Type B pancreatic cell (in vitro differentiated cells): ENCODE results near the gene TCF4. TPM values are rescaled to one million over a fixed set of nuclear protein-coding genes. Genes with fewer than 3 reads are reported as not detected.

Source experiments
- DNase-seq: peaks from one replicate; pipeline ENCODE4 v3.0.0; 2021; ENCODE audit warnings: mixed read lengths; ENCODE audit not compliant: unreplicated experiment; ENCODE audit errors: extremely low spot score
- H3K27ac Mint-ChIP-seq: 2 replicates; pipeline ENCODE4 v1.8.0; 2021; ENCODE audit warnings: mild to moderate bottlenecking, mixed read lengths
- H3K27me3 Mint-ChIP-seq: 2 replicates; pipeline ENCODE4 v1.8.0; 2021; ENCODE audit warnings: mixed read lengths
- H3K36me3 Mint-ChIP-seq: 2 replicates; pipeline ENCODE4 v1.8.0; 2021; ENCODE audit warnings: mixed read lengths
- H3K4me1 Mint-ChIP-seq: one replicate; pipeline ENCODE4 v1.8.0; 2021; ENCODE audit warnings: mixed read lengths; ENCODE audit not compliant: unreplicated experiment
- H3K4me3 Mint-ChIP-seq: 2 replicates; pipeline ENCODE4 v1.8.0; 2021; ENCODE audit warnings: mild to moderate bottlenecking, mixed read lengths
- H3K9me3 Mint-ChIP-seq: 2 replicates; pipeline ENCODE4 v1.8.0; 2021; ENCODE audit warnings: mixed read lengths
- total RNA-seq: library from RNA; stranded (reverse); gene quantifications from 2 replicates; pipeline ENCODE4 v1.2.1, GENCODE V29; 2021; ENCODE audit warnings: low replicate concordance
- TF ChIP-seq, protein P1 (sequence below): fragments of 200-600 bp; sonication (generic); conservative IDR thresholded peaks from 2 replicates; pipeline ENCODE4 v1.5.0; 2021; ENCODE audit warnings: antibody characterized with exemption, mild to moderate bottlenecking

The TCF4 gene
- total RNA-seq, 1 donor from 2014 or later = 189 TPM

GRCh38 chr18:55396979-55397378 lies 191.0 kb downstream of the TCF4 start:
- no peak overlapping the region for H3K27ac Mint-ChIP-seq
- peaks cover 3% of the 10 kb centered on the region for H3K9me3 Mint-ChIP-seq
- no peak overlapping the region for H3K4me3 Mint-ChIP-seq
- no peaks in the 10 kb centered on the region for H3K27me3 Mint-ChIP-seq
- H3K4me1 Mint-ChIP-seq = peaks cover 19% of the 10 kb centered on the region
- DNase-seq = no peak
- TF ChIP-seq, protein P1, sequence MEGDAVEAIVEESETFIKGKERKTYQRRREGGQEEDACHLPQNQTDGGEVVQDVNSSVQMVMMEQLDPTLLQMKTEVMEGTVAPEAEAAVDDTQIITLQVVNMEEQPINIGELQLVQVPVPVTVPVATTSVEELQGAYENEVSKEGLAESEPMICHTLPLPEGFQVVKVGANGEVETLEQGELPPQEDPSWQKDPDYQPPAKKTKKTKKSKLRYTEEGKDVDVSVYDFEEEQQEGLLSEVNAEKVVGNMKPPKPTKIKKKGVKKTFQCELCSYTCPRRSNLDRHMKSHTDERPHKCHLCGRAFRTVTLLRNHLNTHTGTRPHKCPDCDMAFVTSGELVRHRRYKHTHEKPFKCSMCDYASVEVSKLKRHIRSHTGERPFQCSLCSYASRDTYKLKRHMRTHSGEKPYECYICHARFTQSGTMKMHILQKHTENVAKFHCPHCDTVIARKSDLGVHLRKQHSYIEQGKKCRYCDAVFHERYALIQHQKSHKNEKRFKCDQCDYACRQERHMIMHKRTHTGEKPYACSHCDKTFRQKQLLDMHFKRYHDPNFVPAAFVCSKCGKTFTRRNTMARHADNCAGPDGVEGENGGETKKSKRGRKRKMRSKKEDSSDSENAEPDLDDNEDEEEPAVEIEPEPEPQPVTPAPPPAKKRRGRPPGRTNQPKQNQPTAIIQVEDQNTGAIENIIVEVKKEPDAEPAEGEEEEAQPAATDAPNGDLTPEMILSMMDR = no peak
- peaks cover 6% of the 10 kb centered on the region for H3K36me3 Mint-ChIP-seq

DNA sequence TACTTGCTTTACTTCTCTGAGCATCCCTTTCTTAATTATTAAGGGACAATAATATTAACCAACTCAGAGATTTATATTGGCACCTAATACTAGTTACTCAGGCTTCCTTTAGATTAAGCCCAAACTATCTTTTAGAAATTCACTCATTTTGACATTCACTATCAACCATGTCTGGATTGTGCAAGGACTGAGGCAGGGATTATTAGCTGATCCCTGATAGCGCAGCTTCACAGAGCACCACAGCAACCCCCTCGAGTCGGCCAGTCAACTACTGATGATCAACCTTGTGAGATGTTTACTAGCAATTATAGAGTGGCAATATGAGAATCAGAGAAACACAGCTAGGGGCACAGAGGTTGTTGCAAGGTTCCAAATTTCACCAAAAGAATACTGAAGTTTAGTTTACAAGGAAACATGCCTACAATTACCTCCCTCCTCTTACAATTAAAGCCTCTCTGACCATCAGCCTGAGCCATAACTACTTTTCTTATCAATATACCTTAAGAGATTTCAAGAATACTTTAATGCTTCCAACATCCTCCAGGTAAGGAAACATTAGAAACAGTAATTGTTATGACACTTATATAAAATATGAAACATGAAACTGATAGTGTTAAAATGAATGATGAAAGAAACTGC lies 191.6 kb downstream of the TCF4 start:
- Mint-ChIP-seq H3K4me1 (peaks cover 13% of the 10 kb centered on the region), H3K36me3 (peaks cover 6% of the 10 kb centered on the region), H3K9me3 (peaks cover 3% of the 10 kb centered on the region), H3K27me3 (no peaks in the 10 kb centered on the region), H3K4me3 (no peak overlapping the region), H3K27ac (no peak overlapping the region)
- DNase-seq = no peak
- TF ChIP-seq, protein P1 = no peak

GRCh38 chr18:55395799-55396198 lies 192.2 kb downstream of the TCF4 start:
- Mint-ChIP-seq H3K27me3 (no peaks in the 10 kb centered on the region), H3K9me3 (peaks cover 4% of the 10 kb centered on the region), H3K36me3 (peaks cover 7% of the 10 kb centered on the region), H3K4me3 (no peak overlapping the region), H3K27ac (no peak overlapping the region), H3K4me1 (peaks cover 7% of the 10 kb centered on the region)
- TF ChIP-seq, protein P1 = no peak
- no peak for DNase-seq

DNA sequence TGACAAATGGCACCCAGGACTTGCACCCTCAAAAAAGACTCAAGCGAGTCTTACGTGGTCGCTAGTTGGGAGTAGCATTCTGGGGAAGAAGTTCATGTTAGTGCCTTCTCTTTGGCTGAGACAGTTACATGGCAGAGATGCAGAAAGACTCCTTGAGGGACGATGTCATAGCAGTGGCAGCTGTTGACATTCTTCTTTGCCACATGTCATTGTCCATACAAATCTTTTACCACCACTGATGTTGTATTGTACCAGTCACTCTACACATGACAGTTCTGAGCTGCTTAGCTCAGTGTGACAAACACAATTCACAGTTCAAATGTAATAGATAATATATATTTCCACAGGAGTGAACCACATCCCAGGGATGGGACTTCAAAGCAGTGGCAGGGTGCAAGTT lies 197.1 kb downstream of the TCF4 start:
- H3K27ac Mint-ChIP-seq = no peak overlapping the region

DNA sequence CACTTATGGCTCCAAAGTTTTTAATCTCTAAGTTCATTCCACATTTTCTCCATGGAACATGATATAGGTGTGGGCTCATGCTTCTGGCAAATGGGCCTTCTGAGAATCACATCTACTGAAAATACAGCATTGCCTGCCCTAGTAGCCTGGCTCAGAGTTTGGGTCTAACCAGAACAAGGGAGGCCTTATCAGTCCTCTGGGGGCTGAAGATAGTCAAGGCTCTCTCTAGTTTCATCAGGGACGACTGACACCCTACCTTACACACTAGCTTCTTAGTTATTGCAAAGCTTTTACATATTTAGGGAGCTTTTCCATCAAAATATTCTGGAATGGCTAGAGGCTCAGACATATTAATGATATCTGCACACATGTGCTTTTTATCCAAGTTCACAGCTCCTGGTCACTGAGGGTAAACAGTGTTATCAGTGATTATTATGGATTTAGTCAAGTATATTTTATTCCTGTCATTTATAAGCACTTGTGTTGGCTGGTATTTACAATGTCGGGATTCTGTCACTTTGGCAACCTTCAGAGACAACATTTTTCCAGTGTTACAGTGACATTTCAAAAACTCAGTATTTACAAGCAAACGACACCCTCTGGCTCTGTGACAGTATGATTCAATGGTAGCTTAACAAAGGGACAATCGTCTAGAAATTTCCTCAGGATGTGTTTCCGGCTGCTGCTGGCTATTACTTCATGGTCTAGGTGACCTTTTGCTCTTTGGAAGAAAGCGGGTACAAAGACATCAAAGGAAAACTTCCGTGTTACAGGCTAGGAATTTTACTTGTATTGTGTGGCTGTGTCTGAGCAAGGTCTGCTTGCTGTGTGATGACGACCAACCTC lies 200.6 kb downstream of the TCF4 start:
- H3K4me1 Mint-ChIP-seq = peaks cover 4% of the 10 kb centered on the region
- no peaks in the 10 kb centered on the region for H3K27me3 Mint-ChIP-seq
- no peak overlapping the region for H3K27ac Mint-ChIP-seq
- H3K4me3 Mint-ChIP-seq = no peak overlapping the region
- H3K36me3 Mint-ChIP-seq = peaks cover 41% of the 10 kb centered on the region
- TF ChIP-seq, protein P1 = no peak
- peaks cover 18% of the 10 kb centered on the region for H3K9me3 Mint-ChIP-seq
- DNase-seq = no peak

More for the DNA sequence above, 197.1 kb downstream of the TCF4 start:
- Mint-ChIP-seq H3K4me1 (peaks cover 4% of the 10 kb centered on the region), H3K4me3 (no peak overlapping the region), H3K36me3 (peaks cover 25% of the 10 kb centered on the region), H3K9me3 (peaks cover 7% of the 10 kb centered on the region), H3K27me3 (no peaks in the 10 kb centered on the region)
- no peak for DNase-seq
- TF ChIP-seq, protein P1 = no peak
